ENCODE results near the gene HILPDA. TPM values are rescaled to one million over a fixed set of nuclear protein-coding genes. Genes with fewer than 3 reads are reported as not detected.

Gene HILPDA, protein sequence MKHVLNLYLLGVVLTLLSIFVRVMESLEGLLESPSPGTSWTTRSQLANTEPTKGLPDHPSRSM
- total RNA-seq = 16.4 and 20.0 TPM in 2 replicates

DNA sequence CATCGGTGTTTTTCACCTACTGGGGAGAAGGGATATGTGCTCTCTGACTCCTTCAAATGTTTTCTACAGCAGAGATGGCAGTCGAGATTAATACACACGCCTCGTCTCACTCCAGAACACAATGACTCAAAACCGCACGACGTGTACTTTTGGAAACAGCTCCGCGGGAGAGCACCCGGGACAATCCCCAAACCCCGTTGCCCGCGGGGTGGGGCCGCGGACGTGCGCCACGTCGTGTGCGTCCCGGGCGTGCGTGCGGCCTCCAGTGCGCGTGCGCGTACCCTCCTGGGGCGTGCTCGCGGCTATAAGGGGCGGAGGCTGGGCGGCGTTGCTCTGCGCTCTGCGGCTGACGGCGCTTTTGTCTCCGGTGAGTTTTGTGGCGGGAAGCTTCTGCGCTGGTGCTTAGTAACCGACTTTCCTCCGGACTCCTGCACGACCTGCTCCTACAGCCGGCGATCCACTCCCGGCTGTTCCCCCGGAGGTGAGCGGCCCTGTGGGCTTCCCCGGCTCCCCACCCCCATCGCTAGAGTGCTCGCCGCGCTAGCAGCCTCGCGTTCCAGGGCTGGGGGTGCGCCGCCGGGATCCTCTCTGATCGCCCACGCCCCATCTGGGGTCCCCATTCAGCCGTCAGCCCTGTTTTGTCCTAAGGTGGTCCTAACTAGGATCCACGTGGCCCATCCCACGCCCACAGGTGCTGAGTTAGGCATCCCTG is at the start of gene HILPDA:
TSS of gene HILPDA (plus strand) at position 336 of the 712 bp plus-strand sequence. CDS start 1,391 bp downstream, outside the sequence.

GRCh38 chr7:128409596-128410450 is 45.9 kb upstream of the HILPDA start, which contains the start of gene IMPDH1:
Gene IMPDH1, minus strand, starts transcription at chr7:128409982. Its CDS starts 81 bp downstream, at chr7:128409901.

GRCh38 chr7:128476402-128477335 is 21.0 kb downstream of the HILPDA start, which contains the start of gene METTL2B:
Gene METTL2B, plus strand, starts transcription at chr7:128476748. Its CDS starts 18 bp downstream, at chr7:128476766.

Other genes with a start within 250 kb of the HILPDA start
- gene LEP, start 214.6 kb upstream of the HILPDA start, total RNA-seq = not detected in 2 replicates
- 7.5 and 11.6 TPM in 2 replicates for gene RBM28, start 112.0 kb upstream of the HILPDA start, total RNA-seq
- gene PRRT4, start 94.2 kb upstream of the HILPDA start, total RNA-seq = 0.13 TPM in 1 of 2 replicates, not detected in the other
- gene IMPDH1, start 45.9 kb upstream of the HILPDA start, total RNA-seq = 67.8 and 103 TPM in 2 replicates
- 16.4 and 22.5 TPM in 2 replicates for gene METTL2B, start 20.9 kb downstream of the HILPDA start, total RNA-seq
- gene GARIN1A, start 216.4 kb downstream of the HILPDA start, total RNA-seq = 0.13 and 0.16 TPM in 2 replicates